Astrocyte of the cerebellum (primary cell): ENCODE data around the gene EDIL3.

Source experiments
- DNase-seq: peaks from one replicate; pipeline ENCODE4 v3.0.0-alpha.2; 2011; ENCODE audit warnings: low read depth
- H3K4me3 ChIP-seq: 2 replicates; pipeline ENCODE4 v1.5.1; 2011; ENCODE audit warnings: mild to moderate bottlenecking, low read depth, low read length, moderate library complexity
- in situ Hi-C: cut with HindIII; loops from 2 replicates; pipeline ENCODE4 v1.10.0; 2017; ENCODE audit warnings: low sequenced_read_pairs
- TF ChIP-seq, protein P1 (sequence below): IDR thresholded peaks from 2 replicates; pipeline ENCODE4 v1.5.1; 2012; ENCODE audit warnings: low read length, low read depth, moderate library complexity, mild to moderate bottlenecking; ENCODE audit errors: missing control alignments

EDIL3 gene

GRCh38 chr5:83987513-83988292, 397.0 kb downstream of the EDIL3 start:
- no peak overlapping the region for H3K4me3 ChIP-seq
- no peak for DNase-seq
- in situ Hi-C loops, result no loop called here
- TF ChIP-seq, protein P1, sequence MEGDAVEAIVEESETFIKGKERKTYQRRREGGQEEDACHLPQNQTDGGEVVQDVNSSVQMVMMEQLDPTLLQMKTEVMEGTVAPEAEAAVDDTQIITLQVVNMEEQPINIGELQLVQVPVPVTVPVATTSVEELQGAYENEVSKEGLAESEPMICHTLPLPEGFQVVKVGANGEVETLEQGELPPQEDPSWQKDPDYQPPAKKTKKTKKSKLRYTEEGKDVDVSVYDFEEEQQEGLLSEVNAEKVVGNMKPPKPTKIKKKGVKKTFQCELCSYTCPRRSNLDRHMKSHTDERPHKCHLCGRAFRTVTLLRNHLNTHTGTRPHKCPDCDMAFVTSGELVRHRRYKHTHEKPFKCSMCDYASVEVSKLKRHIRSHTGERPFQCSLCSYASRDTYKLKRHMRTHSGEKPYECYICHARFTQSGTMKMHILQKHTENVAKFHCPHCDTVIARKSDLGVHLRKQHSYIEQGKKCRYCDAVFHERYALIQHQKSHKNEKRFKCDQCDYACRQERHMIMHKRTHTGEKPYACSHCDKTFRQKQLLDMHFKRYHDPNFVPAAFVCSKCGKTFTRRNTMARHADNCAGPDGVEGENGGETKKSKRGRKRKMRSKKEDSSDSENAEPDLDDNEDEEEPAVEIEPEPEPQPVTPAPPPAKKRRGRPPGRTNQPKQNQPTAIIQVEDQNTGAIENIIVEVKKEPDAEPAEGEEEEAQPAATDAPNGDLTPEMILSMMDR, result no peak

DNA sequence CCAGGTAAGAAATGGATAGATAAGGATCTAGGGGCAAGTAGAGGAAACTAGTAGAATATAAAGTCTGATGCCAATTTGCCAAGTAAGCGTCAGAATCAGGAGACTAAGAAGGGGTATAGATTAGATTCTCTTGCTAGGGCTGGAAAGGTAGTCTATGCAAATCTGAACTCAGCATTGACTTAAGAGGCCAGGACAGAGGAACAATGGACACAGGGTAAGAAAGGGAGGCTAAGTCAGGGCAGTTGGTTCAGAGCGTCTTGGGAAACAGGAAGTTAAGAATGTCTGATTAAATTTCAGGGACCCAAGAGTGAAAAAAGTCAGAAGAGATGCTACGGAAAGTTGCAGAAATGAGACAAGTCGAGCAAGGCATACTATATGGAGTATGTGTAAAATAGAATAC, 400.8 kb downstream of the EDIL3 start:
- H3K4me3 ChIP-seq, result no peak overlapping the region
- in situ Hi-C loops, result no loop called here
- no peak for DNase-seq
- TF ChIP-seq, protein P1, result no peak

DNA sequence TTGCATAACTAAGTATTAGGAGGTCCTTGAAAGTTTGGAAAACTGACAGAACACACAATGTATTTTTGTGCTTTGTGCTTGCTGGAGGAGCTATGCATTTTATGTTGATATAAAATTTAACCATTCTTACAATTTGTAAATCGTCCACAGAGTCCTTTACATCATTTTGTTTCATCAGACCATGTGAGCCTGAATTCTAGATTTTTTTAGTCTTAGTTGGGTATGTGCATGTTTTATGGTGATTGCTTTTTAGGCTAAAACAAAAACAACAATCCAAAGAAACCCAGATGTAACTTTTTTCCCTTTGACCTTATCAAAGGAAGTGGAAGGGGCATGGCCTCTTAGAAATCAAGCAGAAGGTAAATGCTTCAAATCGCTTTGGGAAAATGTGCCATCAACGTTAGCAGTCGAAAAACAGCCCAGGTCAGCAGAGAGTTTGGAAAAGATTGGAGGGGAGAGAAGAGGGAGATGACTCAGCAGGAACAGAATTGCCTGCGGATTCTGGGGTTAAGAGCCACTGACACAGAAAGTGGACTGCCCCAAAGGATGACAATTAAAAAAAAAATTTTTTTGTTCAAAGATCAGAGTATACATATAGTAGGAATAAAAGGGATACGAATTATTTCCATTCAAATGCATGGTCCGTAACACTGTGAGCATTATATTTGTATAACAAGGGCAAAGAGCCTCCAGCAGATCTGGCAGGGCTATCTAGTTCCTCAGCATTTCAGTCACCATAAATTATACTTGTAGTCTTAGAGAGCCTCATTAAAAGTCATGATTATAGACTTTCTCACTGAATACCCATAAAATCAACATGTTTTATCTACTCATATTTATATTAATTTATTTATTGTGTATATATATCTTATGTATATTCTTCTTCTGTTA, 410.5 kb downstream of the EDIL3 start:
- no peak for DNase-seq
- in situ Hi-C loops, result no loop called here
- no peak overlapping the region for H3K4me3 ChIP-seq
- TF ChIP-seq, protein P1, result no peak

DNA sequence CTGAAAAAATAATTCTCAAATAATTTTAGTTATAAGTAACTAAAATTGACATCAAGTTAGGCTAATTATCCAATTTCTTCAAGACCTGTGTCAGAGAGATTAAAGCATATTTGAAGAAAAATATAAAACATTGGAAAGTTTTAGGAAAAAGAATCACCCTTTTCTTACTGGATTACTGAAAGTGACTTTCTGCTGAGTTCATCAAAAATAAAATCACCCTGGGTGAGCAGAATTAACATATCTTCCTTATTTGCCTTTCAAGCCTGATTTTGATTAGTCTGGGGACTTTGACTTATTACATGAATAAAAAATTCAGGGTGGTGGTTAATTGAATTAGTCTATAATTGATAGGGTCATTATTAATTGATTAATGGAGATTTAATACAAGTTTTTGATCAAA, 411.8 kb downstream of the EDIL3 start:
- in situ Hi-C loops, result no loop called here
- no peak overlapping the region for H3K4me3 ChIP-seq
- no peak for DNase-seq
- TF ChIP-seq, protein P1, result no peak

DNA sequence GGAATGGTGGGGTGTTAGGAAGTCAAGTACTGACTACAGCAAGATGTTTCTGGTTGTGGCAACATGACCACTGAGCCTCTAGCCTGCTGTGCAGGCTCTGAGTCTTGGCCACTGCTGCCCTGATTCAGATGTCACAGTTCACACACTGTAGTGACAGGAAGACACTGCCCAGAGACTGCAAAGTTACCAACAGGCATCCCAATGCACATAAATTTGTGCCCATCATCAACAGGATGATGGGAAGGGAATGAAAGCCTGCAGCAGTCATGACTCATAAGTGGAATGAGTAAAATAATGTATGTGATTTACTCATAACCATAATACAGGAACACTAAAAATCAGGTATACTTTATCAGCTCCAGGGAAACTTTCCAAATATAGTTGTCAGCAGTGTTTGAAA, 412.4 kb downstream of the EDIL3 start:
- DNase-seq, result no peak
- in situ Hi-C loops, result no loop called here
- TF ChIP-seq, protein P1, result no peak
- no peak overlapping the region for H3K4me3 ChIP-seq

DNA sequence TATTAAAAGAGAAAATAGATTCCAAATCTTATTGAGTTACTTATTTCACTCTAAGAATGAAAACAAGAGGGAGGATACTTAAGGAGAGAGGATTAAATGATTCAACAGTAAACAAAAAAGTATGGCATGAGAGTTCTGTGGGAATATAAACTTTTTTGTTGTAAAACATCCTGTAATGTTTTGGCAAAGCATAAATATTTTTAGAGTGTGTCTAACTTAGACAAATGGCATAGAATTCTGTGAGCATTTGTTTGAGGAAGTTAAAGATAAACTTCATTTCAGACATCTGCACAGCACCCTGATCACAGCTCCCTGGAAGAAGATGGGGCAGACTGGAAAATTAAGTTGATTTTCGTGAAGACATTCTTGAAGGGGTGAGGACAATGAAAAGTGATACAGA, 417.3 kb downstream of the EDIL3 start:
- H3K4me3 ChIP-seq, result no peak overlapping the region
- no peak for DNase-seq
- in situ Hi-C loops, result no loop called here
- TF ChIP-seq, protein P1, result no peak
